Coronary artery (tissue), 2 donors: ENCODE data around the gene CAMTA2.
A peak's percentile ranks its signal among the peaks of the same experiment; 100 is the strongest.

Source experiments
- DNase-seq: peaks from one replicate; pipeline ENCODE4 v3.0.0-alpha.2; 2017; ENCODE audit warnings: low spot score
- H3K27ac ChIP-seq, 2 donors: fragments of 200-600 bp; sonication (generic); one replicate each; pipeline ENCODE4 v1.5.1; 2016 to 2019
- H3K4me3 ChIP-seq: fragments of 200-600 bp; sonication (generic); 2 replicates; pipeline ENCODE4 v1.5.1; 2016; ENCODE audit warnings: mild to moderate bottlenecking, moderate library complexity
- CTCF ChIP-seq: fragments of 200-600 bp; sonication (generic); IDR thresholded peaks from one replicate; pipeline ENCODE4 v1.5.1; 2019; ENCODE audit warnings: antibody characterized with exemption

The CAMTA2 gene

GRCh38 chr17:4986951-4987766, at the start of gene CAMTA2:
Gene CAMTA2 (minus strand): TSS chr17:4987675. CDS start chr17:4986222, 1,453 bp downstream.
- peak within 1 kb of the TSS; percentile 86 to 98 for H3K27ac ChIP-seq
- DNase-seq, result peak; percentile 94
- peak; percentile 88 for TF ChIP-seq CTCF
- H3K4me3 ChIP-seq, result peak within 1 kb of the TSS; percentile 99

GRCh38 chr17:5035315-5035714, 47.8 kb upstream of the CAMTA2 start, which contains the start of gene SLC52A1:
Gene SLC52A1 (minus strand): TSS chr17:5035426. CDS start chr17:5034606, 820 bp downstream.
- no peak for DNase-seq
- Histone ChIP-seq H3K4me3 (peak within 1 kb of the TSS; percentile 17), H3K27ac (no peak within 1 kb of the TSS)
- TF ChIP-seq CTCF, result no peak

- TF ChIP-seq CTCF, result no peak
Observed at GRCh38 chr17:5034651-5035050, 47.2 kb upstream of the CAMTA2 start.

GRCh38 chr17:5034063-5034462, 46.6 kb upstream of the CAMTA2 start:
- H3K4me3 ChIP-seq, result no peak overlapping the region
- TF ChIP-seq CTCF, result no peak
- DNase-seq, result no peak
- H3K27ac ChIP-seq, result no peak overlapping the region

More at GRCh38 chr17:5034651-5035050, 47.2 kb upstream of the CAMTA2 start:
- H3K27ac ChIP-seq, result no peak overlapping the region
- no peak overlapping the region for H3K4me3 ChIP-seq
- DNase-seq, result no peak

GRCh38 chr17:5033352-5034015, 46.0 kb upstream of the CAMTA2 start:
- no peak for DNase-seq
- Histone ChIP-seq H3K27ac (no peak overlapping the region), H3K4me3 (no peak overlapping the region)
- no peak for TF ChIP-seq CTCF

GRCh38 chr17:5032865-5033264, 45.4 kb upstream of the CAMTA2 start:
- no peak overlapping the region for H3K4me3 ChIP-seq
- no peak for DNase-seq
- TF ChIP-seq CTCF, result no peak
- no peak overlapping the region for H3K27ac ChIP-seq
